HepG2 (cell line): ENCODE data around the gene MIS18BP1. TPM values are rescaled to one million over a fixed set of nuclear protein-coding genes. Genes with fewer than 3 reads are reported as not detected.
A peak's percentile ranks its signal among the peaks of the same experiment; 100 is the strongest.

Experiments used
- CREBL2 ChIP-seq: sonication (generic); formaldehyde crosslinking; IDR thresholded peaks from 2 replicates; pipeline ENCODE4 v1.8.1; 2023; ENCODE audit warnings: missing genetic modification reagents, mild to moderate bottlenecking, borderline replicate concordance
- HBP1 ChIP-seq: IDR thresholded peaks from 2 replicates; pipeline ENCODE4 v1.6.1; 2016; ENCODE audit warnings: low read depth, control low read depth
- KLF15 ChIP-seq: sonication (generic); formaldehyde crosslinking; IDR thresholded peaks from 2 replicates; pipeline ENCODE4 v1.8.1; 2023; ENCODE audit warnings: borderline replicate concordance, mild to moderate bottlenecking, inconsistent platforms, missing genetic modification reagents, mixed read lengths
- MAFF ChIP-seq: IDR thresholded peaks from 2 replicates; pipeline ENCODE4 v1.6.1; 2011; ENCODE audit warnings: low read depth, low read length, improper control_type of control experiment
- THRA ChIP-seq: sonication (generic); formaldehyde crosslinking; IDR thresholded peaks from 2 replicates; pipeline ENCODE4 v1.4.0; 2020; ENCODE audit warnings: missing genetic modification reagents, borderline replicate concordance
- TRAFD1 ChIP-seq: sonication (generic); formaldehyde crosslinking; IDR thresholded peaks from 2 replicates; pipeline ENCODE4 v1.5.1; 2020; ENCODE audit warnings: missing genetic modification reagents, mild to moderate bottlenecking, borderline replicate concordance
- ZBED4 ChIP-seq: sonication (generic); formaldehyde crosslinking; IDR thresholded peaks from 2 replicates; pipeline ENCODE4 v1.4.0; 2020; ENCODE audit warnings: missing genetic modification reagents, borderline replicate concordance
- ZBTB8A ChIP-seq: sonication (generic); formaldehyde crosslinking; IDR thresholded peaks from 2 replicates; pipeline ENCODE4 v1.4.0; 2020; ENCODE audit warnings: mild to moderate bottlenecking, low read depth, missing genetic modification reagents, borderline replicate concordance
- ZNF101 ChIP-seq: sonication (generic); formaldehyde crosslinking; IDR thresholded peaks from 2 replicates; pipeline ENCODE4 v1.4.0; 2020; ENCODE audit warnings: mild to moderate bottlenecking, low read depth, missing genetic modification reagents, borderline replicate concordance
- ZNF34 ChIP-seq: sonication (generic); formaldehyde crosslinking; IDR thresholded peaks from 2 replicates; pipeline ENCODE4 v1.4.0; 2020; ENCODE audit warnings: mild to moderate bottlenecking, missing genetic modification reagents, borderline replicate concordance
- ZNF343 ChIP-seq: sonication (generic); formaldehyde crosslinking; IDR thresholded peaks from 2 replicates; pipeline ENCODE4 v1.4.0; 2020; ENCODE audit warnings: mild to moderate bottlenecking, missing genetic modification reagents
- ZNF562 ChIP-seq: sonication (generic); formaldehyde crosslinking; IDR thresholded peaks from 2 replicates; pipeline ENCODE4 v1.8.0; 2022; ENCODE audit warnings: missing genetic modification reagents, borderline replicate concordance
- ZNF607 ChIP-seq: sonication (generic); formaldehyde crosslinking; IDR thresholded peaks from 2 replicates; pipeline ENCODE4 v1.5.1; 2020; ENCODE audit warnings: missing genetic modification reagents, mild to moderate bottlenecking, borderline replicate concordance
- ZNF781 ChIP-seq: sonication (generic); formaldehyde crosslinking; IDR thresholded peaks from 2 replicates; pipeline ENCODE4 v1.5.1; 2020; ENCODE audit warnings: borderline replicate concordance, mild to moderate bottlenecking, missing genetic modification reagents; ENCODE audit errors: not compliant biosample characterization
- ZNF800 ChIP-seq: sonication (generic); formaldehyde crosslinking; IDR thresholded peaks from 2 replicates; pipeline ENCODE4 v1.4.0; 2020; ENCODE audit warnings: missing genetic modification reagents
- ZSCAN9 ChIP-seq: IDR thresholded peaks from 2 replicates; pipeline ENCODE4 v1.6.1; 2016; ENCODE audit warnings: borderline replicate concordance
- polyA plus RNA-seq, 8 experiments: library from polyadenylated mRNA; depleted of rRNA in 3 of 8; stranded (reverse) in 7 of 8; unstranded in 1 of 8; fragments of >200 nt; fragmentation: Illumina TruSeq in 4 of 8; extraction: Trizol in 4 of 8; gene quantifications; 2 replicates each; pipeline versions ENCODE4 v1.2.1 to v1.2.3, GENCODE V29; 2011 to 2016; ENCODE audit warnings: low read depth in 4 of 8, missing spikeins in 1 of 8, mixed read lengths in 1 of 8; ENCODE audit not compliant: insufficient read depth in 1 of 8
- total RNA-seq, 5 experiments: library from RNA; depleted of rRNA; stranded (reverse); fragments of >200 nt; fragmentation: Illumina TruSeq; extraction: Trizol; gene quantifications; 2 replicates each; pipeline ENCODE4 v1.2.3, GENCODE V29; 2016; ENCODE audit warnings: low read depth in 1 of 5

MIS18BP1 gene
- total and polyA plus RNA-seq, 2 of the 13 experiments (the other 11 are each of a cell fraction or from before 2014, with no cell fraction given): 9.5 to 36.4 TPM

- TF ChIP-seq TRAFD1 (CRISPR knock-in tag): no peak
- no peak for TF ChIP-seq MAFF
- no peak; the same call in none of the 2 replicates for TF ChIP-seq ZSCAN9 (CRISPR knock-in tag)
- TF ChIP-seq ZBTB8A (CRISPR knock-in tag): no peak
- peak; percentile 18; the same call in 1 of the 2 replicates for TF ChIP-seq THRA (CRISPR knock-in tag)
- TF ChIP-seq ZNF607 (CRISPR knock-in tag): peak; percentile 92
- peak; percentile 86; the same call in 1 of the 2 replicates for TF ChIP-seq ZNF343 (CRISPR knock-in tag)
- TF ChIP-seq HBP1 (CRISPR knock-in tag): peak; percentile 93
- TF ChIP-seq ZNF34: 0 out of 2 replicates have a peak, but pooled peaks have one; percentile 78
- TF ChIP-seq CREBL2 (CRISPR knock-in tag): peak; percentile 74; the same call in 1 of the 2 replicates
- TF ChIP-seq KLF15 (CRISPR knock-in tag): no peak
- peak; percentile 92 for TF ChIP-seq ZNF800 (CRISPR knock-in tag)
- TF ChIP-seq ZBED4 (CRISPR knock-in tag): no peak
- TF ChIP-seq ZNF781: peak; percentile 97
- TF ChIP-seq ZNF101 (CRISPR knock-in tag): no peak; the same call in 1 of the 2 replicates
- TF ChIP-seq ZNF562 (CRISPR knock-in tag): peak; percentile 89
Observed at GRCh38 chr14:45253070-45253753, at the start of gene MIS18BP1 (continued).
